SK-N-SH treated with all-trans-retinoic acid at 6 μM for 48 hours (cell line): ENCODE measurements around the gene ASB13.

Experiments
- ARNTL ChIP-seq: fragments of 450-650 bp; formaldehyde crosslinking; IDR thresholded peaks from 2 replicates; pipeline ENCODE4 v1.5.0; 2020; ENCODE audit warnings: low read depth, mild to moderate bottlenecking, moderate library complexity, borderline replicate concordance
- BACH2 ChIP-seq: fragments of 250-450 bp; sonication (Bioruptor Pico); IDR thresholded peaks from 2 replicates; pipeline ENCODE4 v1.9.0; 2021; ENCODE audit warnings: mild to moderate bottlenecking, borderline replicate concordance
- CSDC2 ChIP-seq: fragments of 250-450 bp; sonication (Bioruptor Pico); IDR thresholded peaks from 2 replicates; pipeline ENCODE4 v1.5.0; 2020; ENCODE audit warnings: mild to moderate bottlenecking, moderate library complexity
- ESRRG ChIP-seq: fragments of 250-450 bp; sonication (Bioruptor Pico); IDR thresholded peaks from 2 replicates; pipeline ENCODE4 v1.6.1; 2021; ENCODE audit warnings: mild to moderate bottlenecking
- ISL1 ChIP-seq: fragments of 250-450 bp; sonication (Bioruptor Pico); IDR thresholded peaks from 2 replicates; pipeline ENCODE4 v2.1.2; 2022; ENCODE audit warnings: mild to moderate bottlenecking, moderate library complexity
- PATZ1 ChIP-seq: fragments of 250-450 bp; sonication (Bioruptor Pico); IDR thresholded peaks from 2 replicates; pipeline ENCODE4 v1.8.0; 2020; ENCODE audit warnings: mild to moderate bottlenecking, moderate library complexity, borderline replicate concordance
- TOX ChIP-seq: fragments of 250-450 bp; sonication (Bioruptor Pico); IDR thresholded peaks from 2 replicates; pipeline ENCODE4 v1.8.0; 2021; ENCODE audit warnings: mild to moderate bottlenecking, moderate library complexity, borderline replicate concordance
- ZFP30 ChIP-seq: fragments of 450-650 bp; formaldehyde crosslinking; IDR thresholded peaks from 2 replicates; pipeline ENCODE4 v1.5.0; 2022; ENCODE audit warnings: mild to moderate bottlenecking, moderate library complexity
- TF ChIP-seq, protein P1 (sequence below): fragments of 250-450 bp; sonication (Bioruptor Pico); IDR thresholded peaks from 2 replicates; pipeline ENCODE4 v1.8.0; 2021; ENCODE audit warnings: low read depth, mild to moderate bottlenecking, moderate library complexity, borderline replicate concordance

DNA sequence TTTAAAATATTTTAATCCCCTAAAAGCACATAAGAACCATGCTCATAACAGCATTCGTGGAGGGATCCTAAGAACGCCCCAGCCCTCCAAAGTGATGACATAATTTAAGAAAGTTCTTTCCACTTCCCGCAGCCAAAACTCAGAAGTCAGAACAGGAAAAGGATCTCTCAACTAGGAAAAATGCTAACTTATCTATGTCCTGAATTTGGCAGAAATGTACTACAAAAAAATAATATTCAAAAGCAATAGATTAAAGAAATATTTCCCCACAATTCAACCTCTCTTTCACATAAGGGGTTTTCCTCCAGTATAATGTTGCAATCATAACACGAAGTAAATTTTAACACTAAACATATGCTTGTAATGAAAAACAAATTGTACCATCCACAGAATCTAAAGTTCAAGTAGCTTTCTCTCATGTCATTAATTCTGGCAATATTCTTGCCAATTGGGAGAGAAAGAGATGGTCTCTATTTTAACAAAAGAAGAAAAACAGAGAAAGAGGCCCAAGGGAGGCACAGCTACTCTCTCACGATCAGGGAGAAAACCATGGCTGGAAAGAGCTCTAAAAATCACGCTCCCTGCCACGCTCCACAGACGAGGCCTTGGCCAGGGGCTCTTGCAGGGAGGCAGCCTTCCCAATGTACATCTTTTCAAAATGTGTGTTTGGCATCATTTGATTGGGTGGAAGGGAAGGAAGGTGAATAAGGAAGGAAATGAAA lies 22.9 kb downstream of the ASB13 start:
- TF ChIP-seq ESRRG (CRISPR knock-in tag) (no peak), TOX (CRISPR knock-in tag) (no peak), ZFP30 (CRISPR knock-in tag) (no peak), BACH2 (CRISPR knock-in tag) (no peak), PATZ1 (CRISPR knock-in tag) (no peak), CSDC2 (CRISPR knock-in tag) (no peak), ARNTL (CRISPR knock-in tag) (no peak), ISL1 (CRISPR knock-in tag) (no peak)
- TF ChIP-seq, protein P1, sequence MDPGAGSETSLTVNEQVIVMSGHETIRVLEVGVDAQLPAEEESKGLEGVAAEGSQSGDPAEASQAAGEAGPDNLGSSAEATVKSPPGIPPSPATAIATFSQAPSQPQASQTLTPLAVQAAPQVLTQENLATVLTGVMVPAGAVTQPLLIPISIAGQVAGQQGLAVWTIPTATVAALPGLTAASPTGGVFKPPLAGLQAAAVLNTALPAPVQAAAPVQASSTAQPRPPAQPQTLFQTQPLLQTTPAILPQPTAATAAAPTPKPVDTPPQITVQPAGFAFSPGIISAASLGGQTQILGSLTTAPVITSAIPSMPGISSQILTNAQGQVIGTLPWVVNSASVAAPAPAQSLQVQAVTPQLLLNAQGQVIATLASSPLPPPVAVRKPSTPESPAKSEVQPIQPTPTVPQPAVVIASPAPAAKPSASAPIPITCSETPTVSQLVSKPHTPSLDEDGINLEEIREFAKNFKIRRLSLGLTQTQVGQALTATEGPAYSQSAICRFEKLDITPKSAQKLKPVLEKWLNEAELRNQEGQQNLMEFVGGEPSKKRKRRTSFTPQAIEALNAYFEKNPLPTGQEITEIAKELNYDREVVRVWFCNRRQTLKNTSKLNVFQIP (CRISPR knock-in tag) = no peak
